Cardiac fibroblast (primary cell): ENCODE measurements around the gene TANC1.

Experiments used
- DNase-seq, 2 donors: peaks; one replicate each; pipeline versions ENCODE4 v3.0.0 to v3.0.0-alpha.2; 2010; ENCODE audit warnings: low read depth in 2 of 2
- H3K4me3 ChIP-seq, 2 donors: replicated peaks in 1 of 2; 1 replicate in 1 of 2; 2 replicates in 1 of 2; pipeline ENCODE4 v1.5.1; 2011; ENCODE audit warnings: low read depth in 2 of 2, low read length in 2 of 2, mild to moderate bottlenecking in 2 of 2, moderate library complexity in 1 of 2
- TF ChIP-seq, protein P1 (sequence below): IDR thresholded peaks from one replicate; pipeline ENCODE4 v1.5.1; 2011; ENCODE audit warnings: low read depth, mild to moderate bottlenecking, low read length, inconsistent platforms

Gene TANC1

DNA sequence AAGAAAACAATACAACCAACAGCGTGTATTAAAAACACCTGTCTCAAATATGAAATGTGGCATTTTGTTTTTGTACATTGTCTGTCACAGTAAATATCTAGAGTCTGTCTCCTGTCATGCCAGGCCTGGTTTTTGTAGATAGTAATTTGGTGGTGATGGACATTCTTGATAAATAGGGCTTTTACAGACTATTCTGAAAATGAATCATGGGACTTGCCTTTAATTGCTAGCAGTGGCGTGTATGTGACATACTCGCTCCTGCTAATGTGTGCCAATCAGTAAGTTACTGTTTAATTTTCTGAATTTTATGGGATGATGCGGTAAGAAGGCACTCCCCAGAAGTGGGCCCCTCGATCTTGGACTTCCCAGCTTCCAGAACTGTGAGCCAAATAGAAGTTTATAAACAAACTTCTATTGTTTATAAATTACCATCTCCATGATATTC lies 83.7 kb downstream of the TANC1 start:
- no peak for DNase-seq
- no peak overlapping the region for H3K4me3 ChIP-seq
- TF ChIP-seq, protein P1, sequence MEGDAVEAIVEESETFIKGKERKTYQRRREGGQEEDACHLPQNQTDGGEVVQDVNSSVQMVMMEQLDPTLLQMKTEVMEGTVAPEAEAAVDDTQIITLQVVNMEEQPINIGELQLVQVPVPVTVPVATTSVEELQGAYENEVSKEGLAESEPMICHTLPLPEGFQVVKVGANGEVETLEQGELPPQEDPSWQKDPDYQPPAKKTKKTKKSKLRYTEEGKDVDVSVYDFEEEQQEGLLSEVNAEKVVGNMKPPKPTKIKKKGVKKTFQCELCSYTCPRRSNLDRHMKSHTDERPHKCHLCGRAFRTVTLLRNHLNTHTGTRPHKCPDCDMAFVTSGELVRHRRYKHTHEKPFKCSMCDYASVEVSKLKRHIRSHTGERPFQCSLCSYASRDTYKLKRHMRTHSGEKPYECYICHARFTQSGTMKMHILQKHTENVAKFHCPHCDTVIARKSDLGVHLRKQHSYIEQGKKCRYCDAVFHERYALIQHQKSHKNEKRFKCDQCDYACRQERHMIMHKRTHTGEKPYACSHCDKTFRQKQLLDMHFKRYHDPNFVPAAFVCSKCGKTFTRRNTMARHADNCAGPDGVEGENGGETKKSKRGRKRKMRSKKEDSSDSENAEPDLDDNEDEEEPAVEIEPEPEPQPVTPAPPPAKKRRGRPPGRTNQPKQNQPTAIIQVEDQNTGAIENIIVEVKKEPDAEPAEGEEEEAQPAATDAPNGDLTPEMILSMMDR: no peak

DNA sequence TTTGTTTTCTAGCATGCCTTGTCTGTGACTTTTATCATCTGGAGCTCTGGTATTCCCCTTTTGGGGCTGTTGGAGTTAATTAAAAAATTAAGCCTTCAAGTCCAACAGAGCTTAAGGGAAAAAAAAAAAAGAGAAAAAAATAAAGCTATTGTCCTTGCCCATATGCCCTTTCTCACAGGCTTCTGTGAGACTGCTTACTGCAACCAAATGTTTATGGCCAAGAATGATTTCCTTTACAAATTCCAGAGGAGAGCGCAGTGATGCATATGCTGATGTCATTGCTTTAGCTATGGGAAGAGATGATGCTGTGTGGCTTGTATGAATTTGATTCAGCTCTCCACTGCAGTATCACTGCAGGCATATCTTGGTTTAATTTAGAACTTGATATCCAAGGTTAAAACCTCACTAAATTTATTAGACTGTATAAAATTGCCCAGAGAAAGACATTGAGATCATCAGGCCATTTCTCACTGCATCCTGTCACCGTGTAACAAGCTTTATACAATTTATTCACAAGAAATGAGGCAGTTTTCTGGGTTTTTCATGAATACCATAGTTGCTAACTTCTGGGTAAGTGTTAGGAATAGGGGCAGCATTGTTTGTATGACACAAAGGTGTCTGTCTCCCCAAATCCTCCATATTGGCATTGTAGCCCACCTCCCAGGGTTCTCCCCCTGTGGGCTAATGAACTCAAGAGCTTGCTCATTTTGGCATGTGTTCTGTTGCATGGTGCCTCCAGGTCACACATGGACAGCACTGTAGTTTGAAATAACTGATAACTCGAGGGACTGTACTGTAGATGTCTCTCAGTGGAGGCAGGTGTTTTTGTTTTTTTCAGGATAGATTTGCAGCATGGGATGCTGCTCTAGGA lies 85.0 kb downstream of the TANC1 start:
- no peak overlapping the region for H3K4me3 ChIP-seq
- TF ChIP-seq, protein P1: no peak
- DNase-seq: peak; percentile 82 to 96

DNA sequence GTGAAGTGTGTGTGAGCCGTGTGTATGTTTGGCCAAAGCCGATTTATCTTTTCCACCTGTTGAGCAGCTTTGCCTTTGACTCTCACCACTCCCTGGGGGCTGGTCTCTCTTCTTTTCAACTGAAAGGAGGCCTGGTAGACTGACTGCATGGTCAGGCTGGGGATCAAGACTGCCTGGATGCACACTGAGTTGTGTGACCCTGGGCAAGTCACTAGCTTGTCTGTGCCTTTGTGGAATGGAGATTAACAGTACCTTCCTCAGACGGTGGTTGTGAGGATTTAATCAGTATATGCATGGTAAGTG lies 85.5 kb downstream of the TANC1 start:
- DNase-seq: no peak
- TF ChIP-seq, protein P1: no peak
- no peak overlapping the region for H3K4me3 ChIP-seq

DNA sequence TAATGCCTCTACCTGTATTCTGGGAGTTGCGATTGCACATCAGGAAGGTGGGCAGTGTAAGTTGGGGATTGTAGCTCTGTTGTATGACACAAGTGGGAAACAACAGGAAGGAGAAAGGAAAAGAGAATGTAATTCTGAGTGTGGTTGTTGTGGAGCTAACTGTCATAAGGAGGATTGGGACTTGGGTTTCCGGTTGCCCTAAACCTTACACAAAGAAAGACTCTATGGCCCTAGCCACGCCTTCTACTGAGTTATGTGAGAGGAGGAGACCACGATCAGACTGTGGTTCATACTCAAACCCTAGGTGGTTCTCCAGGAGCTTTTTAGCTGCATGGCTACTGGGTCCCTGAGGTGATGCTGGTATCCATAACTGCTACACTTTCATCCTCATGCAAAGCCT lies 86.5 kb downstream of the TANC1 start:
- TF ChIP-seq, protein P1: no peak
- no peak overlapping the region for H3K4me3 ChIP-seq
- DNase-seq: no peak

DNA sequence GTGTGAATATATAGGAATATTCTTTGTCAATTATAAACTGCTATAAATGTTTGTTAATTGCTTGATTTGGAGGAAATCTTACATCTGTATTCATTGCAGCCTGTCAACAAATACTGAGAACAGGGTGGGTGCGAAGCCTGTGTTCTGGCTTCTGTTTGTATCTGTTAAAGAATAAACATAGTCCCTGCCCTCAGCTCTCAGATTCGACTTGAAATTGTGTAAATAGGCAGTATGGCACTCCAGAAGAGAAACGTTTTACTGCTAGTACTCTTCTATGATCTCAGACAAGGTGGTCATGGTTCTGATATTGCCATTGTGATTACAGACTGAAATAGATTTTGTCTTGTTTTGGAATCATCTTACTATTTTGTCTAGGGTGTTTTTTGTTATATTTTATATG lies 92.1 kb downstream of the TANC1 start:
- H3K4me3 ChIP-seq: no peak overlapping the region
- no peak for DNase-seq
- TF ChIP-seq, protein P1: no peak

DNA sequence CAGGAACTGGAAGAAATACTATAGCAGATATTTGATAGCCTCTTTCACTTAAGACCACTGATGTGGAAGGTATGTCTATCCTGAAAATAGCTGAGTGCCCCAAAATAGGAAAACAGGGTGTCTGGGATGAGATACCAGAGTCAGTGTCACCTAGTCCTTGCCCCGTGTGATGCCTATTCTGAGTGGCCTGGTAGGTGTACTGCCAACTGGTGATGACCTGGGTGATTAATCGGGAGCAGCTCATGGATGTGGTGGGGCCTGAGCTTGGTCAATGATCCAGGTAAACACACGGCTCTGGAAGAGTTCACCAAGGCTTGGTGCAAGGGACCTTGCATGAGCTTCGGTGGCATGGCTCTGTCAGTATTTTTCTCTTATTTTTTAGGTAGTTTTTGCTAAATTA lies 95.2 kb downstream of the TANC1 start:
- TF ChIP-seq, protein P1: no peak
- DNase-seq: no peak
- no peak overlapping the region for H3K4me3 ChIP-seq
